HG03439 (cell line): ENCODE measurements around the gene RNASEH1.

ENCODE experiments used
- ATAC-seq: cut with Tn5 transposase; IDR thresholded peaks from one replicate; pipeline ENCODE4 v1.9.1; 2021; ENCODE audit warnings: mild to moderate bottlenecking, moderate library complexity; ENCODE audit not compliant: unreplicated experiment

Gene RNASEH1, protein sequence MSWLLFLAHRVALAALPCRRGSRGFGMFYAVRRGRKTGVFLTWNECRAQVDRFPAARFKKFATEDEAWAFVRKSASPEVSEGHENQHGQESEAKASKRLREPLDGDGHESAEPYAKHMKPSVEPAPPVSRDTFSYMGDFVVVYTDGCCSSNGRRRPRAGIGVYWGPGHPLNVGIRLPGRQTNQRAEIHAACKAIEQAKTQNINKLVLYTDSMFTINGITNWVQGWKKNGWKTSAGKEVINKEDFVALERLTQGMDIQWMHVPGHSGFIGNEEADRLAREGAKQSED

DNA sequence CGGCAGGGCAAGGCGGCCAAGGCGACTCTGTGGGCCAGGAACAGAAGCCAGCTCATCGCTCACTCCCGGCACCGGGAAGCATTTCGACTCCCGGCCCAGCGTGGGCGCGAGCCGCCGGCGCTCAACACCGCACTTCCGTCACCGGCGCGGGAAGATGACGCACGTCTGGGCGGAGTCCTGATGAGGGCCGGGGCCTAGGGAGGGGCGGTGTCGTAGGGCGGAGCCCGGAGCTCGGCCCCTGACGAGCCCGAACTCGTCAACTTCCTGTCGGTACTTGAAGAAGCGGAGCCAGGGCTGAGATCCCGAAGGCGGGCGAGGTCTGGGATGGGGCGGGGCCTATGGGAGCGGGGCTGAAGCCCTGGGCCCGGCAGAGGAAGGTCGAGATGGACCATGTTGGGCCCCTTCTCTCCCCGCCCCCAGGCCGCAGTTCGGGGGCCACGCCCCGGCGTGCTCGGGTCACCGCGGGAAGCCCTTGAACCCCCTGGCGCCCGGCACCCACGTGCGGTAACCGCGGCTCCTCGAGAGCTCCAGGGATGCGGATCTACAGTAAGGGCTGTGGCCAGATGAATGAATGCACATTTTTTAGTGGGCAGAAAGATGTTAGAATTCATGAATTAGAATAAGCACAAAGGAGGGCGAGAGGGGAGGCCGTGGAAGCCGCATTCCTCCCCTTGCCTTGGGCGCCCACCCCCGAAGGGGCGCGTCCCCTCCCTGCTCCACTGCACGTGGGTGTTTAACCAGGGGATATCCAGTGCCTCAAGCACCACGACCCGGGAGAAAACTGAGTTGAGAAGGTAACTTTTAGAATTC is at the start of gene RNASEH1:
TSS of gene RNASEH1 (minus strand) at position 129 of the 810 bp plus-strand sequence. CDS start at position 56, 73 bp downstream.
- peak; percentile 97 for ATAC-seq

DNA sequence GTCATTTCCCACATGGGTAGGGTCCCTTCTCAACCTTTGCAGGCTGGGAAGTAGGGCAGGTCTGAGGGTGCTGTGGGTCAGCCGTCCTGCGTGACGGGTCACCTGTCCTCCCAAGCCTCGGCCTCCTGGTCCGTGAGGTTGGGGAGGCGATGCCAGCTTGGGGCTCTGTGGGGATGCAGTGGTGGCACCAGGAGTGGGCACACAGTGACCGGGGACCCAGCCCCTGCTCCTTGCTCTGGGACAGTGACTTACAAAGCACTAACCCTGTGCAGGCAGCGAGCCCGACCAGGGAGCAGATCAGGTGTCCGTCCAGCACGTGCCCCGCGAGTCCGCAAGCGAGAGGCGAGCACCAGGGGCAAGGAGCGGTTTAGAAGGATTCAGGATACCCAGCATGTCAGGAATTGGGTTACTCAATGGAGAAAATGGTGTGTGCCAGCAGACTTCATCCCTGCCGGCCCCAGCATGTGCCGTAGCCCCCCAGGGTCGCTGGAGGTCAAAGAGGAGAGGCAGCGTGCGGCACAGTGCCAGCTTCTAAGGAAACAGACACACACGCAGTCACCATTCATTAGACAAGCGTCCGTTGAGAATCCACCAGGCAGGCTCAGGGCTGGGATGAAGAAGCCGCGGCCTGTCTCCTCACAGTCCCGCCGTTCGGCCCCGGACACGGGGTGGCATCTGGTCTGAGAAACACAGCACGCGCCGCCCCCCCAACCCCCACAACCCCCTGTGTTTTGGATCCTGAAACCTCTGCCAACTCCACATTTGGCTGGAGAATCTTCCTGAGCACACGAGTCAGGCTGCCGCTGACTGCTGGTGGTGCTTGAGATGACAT is 48.5 kb upstream of the RNASEH1 start:
- ATAC-seq = no peak

DNA sequence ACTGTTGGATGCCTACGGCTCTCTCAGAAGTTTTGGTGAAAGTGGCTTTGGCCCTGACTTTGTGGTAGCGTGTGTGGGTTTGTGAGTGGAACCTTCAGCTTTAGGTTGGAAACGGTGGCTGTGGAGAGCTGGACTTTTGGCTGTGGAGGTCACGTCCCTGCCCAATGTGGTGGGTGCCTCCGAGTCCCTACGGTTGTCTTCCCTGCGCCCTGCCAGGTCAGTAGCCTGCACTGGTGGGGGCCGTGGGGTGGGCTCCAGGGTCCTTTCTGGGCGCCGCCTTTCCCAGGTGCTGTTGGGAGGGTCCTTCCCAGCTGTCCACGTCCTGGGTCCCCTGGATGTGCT is 47.9 kb upstream of the RNASEH1 start:
- ATAC-seq = no peak

DNA sequence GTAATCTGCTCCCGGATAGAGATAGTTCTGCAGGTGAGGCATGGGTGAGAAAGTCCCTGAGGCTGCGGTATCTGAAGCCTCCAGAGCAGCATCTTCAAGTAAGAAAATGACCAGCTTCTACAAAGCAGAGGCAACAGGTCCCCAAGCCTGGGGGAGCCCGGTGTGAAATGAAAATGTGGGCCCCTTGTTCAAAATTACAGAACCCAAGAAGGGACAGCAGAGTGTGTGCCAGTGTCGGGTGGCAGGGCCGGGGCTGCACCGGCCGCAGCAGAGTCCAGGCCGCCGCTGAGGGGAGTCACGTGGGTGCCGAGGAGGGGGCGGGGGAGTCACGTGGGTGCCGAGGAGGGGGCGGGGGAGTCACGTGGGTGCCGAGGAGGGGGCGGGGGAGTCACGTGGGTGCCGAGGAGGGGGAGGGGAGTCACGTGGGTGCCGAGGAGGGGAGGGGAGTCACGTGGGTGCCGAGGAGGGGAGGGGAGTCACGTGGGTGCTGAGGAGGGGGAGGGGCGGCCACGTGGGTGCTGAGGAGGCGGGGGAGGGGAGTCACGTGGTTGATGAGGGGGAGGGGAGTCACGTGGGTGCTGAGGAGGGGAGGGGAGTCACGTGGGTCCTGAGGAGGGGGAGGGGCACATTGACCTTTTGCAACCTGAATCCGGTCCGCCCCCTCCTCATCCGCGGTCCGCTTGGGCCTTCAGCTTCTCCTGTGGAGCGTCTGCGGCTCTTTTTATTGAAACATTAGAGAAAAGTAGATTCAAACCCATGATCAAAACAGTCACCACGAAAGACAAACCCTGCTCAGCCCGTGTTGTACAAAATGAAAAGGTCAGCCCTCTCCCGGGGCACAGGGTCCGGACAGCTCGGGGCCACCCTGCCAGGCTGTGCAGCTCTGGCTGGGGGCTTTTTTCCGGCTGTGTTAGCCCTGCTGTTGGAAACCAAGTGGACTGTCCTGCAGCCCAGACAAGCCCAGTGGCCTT is 47.1 kb upstream of the RNASEH1 start:
- no peak for ATAC-seq

DNA sequence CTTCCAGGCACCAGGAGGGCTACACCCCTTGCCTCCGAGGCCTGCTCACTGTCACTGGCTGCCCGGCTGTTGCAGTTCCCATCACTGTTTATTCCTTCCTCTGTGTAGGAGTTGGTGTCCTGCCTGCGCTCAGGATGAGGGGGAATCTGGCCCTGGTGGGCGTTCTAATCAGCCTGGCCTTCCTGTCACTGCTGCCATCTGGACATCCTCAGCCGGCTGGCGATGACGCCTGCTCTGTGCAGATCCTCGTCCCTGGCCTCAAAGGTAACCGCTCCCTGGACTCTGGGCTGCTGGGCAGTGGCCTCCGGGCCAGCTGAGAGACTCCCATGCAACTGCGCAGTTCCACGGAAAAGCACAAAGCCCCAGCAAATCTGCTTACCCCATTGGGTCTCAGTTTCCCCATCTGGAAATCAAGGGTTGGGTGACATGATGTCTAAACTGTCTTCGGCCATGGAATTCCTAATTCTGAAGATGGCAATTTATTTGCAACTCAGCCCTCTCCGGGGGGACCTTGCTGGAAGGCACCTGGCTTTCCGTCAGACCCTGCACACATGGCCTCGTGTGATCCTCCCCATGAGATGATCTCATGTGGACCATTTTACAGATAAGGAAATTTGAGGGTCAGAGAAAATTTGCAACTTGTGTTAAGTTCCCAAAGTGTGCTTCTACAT is 46.2 kb upstream of the RNASEH1 start:
- ATAC-seq = no peak

DNA sequence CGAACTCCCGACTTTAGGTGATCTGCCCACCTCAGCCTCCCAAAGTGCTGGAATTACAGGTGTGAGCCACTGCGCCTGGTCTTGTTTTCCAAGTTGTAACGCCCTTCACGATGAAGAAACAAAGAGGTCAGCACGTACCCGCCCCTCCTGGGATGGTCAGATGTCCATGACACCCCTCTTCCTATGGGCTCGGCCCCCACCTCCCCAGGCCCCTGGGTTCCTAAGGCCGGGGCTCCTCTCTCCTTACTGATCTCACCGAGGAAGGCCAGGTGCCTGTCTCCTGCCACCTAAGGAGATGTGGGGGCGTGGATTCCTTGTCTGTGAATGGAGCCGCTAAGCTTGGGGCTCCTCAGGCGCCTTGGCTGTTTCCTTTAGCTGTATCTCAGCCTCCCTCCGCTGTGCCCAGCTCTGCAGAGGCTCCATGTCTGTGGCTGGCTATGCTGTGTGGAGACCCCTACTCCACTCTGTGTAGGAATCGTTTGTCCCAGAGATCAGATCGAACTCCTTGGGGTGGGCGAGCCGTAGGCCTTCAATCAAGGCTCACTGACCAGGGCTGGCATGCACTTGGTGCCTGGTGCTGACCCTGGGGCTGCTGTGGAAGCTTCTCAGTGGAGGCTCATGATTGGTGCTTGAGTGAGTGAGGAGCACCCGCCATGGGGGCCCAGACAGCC is 45.5 kb upstream of the RNASEH1 start:
- no peak for ATAC-seq

DNA sequence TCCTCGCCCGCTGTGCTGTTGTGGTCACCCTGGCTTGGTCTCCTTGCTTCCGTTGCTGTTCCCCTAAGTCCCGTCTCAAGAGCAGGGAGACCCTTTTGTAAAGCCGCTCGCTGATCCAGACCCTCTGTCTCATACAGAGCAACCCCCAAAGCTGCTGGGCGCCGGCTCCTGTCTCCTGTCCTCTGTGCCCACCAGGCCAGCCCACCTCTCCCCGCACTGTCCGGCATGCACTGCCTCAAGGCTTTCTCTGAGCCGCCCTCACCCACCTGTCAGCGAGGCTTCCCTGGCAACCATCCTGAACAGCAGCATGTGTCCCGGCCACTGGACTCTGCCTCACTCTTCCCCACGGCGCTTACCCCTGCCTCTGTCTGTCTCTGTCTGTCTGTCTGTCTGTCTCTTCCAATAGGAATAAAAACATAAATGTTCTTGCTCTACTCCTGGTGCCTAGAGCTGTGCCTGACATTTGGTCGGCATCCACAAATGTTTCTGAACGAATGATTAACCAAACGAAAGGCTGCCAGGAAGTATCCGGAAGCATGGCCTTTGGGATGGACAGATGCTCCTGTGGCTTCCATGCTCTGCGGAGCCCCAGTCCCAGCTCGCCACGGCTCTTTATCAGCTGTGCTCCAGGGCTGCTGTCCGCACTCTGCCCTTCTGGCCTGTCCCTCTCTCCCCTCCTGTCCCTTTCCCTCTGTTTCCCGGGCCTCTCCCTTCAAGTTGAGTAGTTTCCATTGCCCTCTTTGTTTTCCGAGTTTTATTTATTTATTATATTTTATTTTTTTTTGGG is 44.6 kb upstream of the RNASEH1 start:
- no peak for ATAC-seq

DNA sequence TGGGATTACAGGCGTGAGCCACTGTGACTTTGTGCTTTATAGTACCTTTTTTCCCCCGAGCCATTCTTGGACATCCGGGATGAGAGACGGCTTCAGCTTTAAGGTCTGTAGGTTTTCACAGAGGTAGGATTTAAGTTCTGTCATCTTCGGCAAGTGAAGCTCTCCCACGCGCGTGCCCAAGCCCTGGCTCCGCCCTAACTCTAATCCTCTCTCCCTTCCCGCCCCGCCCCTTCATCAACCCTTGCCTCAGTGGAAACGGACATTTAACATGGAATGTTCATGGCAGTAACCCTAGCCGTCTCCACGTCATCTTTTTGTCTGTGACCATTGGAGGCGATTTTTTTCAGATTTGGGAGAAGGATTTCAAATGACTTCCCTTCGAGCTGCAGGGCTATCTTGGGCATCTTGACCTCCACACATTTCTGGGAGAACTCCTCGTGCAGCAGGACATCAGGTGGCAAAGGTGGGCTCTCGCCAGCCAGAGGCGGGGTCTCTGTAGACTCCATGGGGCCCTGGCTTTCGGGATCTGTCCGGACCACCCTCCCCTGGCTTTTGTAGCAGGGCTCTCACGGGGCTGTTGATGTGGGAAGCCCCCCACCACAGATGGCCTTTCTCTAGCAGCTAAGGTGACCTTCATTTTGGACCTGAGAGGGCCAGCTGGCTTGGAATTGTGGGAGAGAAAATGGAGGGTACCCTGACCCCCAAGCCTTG is 43.6 kb upstream of the RNASEH1 start:
- ATAC-seq = no peak

DNA sequence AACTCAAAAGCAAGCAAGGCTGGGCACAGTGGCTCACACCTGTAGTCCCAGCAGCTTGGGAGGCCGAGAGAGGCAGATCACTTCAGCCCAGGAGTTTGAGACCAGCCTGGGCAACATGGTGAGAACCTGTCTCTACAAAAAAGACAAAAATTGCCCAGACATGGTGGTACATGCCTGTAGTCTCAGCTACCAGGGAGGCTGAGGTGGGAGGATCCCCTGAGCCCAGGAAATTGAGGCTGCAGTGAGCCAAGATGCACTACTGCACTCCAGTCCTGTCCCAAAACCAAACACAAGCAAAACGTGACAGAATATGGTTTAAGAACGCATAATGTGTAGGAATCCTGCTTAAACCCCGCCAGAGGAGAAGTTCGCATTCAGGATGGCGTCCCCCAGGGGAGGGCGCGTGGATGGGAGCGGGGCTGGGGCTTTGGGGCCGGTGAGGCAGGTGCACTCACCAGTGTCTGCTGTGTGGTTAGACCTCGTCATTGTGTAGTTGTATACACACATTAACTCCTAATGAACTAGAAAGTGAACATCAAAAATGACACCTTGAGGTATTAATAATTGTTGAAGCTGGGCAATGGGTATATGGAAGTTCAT is 42.2 kb upstream of the RNASEH1 start:
- ATAC-seq = no peak

DNA sequence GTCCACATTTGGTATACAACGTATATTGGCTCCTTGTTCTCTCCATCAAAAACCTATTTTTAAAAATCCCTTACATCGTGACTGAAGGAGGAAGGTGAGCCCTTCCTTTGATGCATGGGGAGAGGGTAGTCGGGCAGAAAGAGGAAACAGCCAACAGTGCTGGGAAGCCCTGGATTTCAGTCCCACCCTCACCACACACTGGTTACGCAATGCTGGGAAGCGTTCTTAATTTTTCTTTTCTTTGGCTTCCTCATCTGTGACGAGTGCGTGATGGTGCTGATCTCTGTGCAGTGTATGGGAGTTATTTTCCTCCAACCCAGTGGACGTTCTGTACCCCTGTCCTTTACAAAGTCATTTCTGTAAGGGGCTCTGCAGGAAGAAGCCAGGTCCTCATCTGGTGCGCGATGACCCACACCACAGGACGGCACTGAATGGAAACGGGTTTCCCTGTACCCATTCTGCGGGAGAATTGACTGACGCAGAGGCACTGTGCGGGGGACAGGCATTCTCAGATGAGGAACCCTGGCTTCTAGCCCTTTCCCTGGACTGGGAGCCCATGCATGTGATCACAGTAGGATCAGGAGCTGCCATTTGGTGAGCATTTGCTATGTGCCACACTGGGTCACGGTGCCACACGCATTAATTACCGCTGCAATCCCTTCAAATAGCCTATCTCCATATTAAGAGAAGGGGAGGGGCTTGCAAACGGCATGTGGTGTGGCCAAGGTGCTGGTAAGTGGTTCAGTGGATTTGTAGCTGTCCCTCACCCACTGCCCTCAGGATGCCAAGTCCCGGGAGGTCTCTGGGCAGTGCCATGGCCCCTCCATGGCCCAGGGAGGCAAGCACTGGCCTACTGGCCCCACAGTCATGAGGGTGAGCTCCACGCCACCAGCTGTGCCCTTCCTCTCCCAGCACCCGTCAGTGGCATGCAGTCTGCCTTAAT is 41.0 kb upstream of the RNASEH1 start:
- ATAC-seq = no peak

DNA sequence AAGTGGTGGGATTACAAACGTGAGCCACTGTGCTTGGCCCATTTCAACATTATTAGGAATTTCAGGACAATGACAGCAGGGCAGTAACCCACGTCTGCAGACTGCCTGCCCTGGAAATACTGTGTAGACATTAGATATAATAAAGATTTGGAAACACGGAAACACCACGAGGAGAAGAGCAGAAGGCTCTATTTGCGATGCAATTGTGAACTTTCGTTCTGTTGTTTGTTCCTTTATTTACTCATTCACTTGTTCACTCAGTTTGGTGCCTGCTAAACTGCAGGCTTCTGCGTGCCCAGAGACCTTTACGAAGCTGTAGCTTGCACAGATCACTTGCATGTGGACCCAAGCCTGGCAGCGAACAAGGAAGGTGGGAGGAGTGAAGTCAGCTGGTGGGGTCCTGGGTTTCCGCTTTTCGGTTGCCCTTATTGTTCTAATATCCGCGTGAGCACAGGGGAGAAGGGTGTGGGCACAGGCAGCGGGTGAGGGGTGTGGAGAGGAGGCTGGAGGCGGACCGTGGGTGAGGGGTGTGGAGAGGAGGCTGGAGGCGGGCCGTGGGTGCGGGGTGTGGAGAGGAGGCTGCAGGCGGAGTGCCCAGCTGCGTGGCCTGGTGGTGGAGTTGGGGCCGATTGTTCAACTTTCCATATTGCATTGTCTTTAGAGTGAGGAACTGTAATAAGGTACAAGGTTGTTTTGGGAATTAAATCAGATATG is 40.2 kb upstream of the RNASEH1 start:
- ATAC-seq = no peak

DNA sequence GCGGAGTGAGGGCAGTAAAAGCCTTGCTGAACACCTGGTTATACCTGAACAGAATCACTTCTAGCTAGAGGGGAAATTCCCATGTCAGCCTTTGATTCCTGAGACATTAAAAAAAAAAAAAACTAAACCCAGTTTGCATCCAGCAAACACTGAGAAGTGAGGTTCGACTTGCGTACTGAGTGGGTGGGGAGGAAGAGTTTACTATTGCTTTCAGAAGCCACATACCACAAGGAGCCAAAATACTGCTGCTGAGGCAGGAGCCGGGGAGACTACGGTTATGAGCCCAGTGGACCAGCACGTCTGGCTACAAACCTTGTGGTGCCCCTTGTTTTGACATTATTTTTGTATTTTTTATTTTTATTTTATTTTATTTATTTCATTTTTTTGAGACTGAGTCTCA is 39.4 kb upstream of the RNASEH1 start:
- ATAC-seq = no peak

DNA sequence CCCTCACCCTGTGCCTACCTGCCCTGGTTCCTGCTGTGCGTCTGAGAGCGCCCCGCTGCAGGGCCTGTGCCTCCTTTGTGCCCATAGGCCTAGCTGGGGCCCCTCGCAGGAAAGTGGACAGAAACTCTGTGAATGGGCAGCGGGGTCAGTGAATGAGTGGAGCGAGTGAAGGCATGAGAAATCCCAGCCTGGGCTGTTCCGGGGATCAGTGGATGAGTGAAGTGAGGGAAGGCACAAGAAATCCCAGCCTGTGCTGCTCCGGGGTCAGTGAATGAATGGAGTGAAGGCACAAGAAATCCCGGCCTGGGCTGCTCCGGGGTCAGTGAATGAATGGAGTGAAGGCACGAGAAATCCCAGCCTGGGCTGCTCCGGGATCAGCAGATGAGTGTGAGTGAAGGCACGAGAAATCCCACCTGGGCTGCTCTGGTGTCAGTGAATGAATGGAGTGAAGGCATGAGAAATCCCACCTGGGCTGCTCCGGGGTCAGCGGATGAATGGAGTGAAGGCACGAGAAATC is 38.8 kb upstream of the RNASEH1 start:
- ATAC-seq = no peak

DNA sequence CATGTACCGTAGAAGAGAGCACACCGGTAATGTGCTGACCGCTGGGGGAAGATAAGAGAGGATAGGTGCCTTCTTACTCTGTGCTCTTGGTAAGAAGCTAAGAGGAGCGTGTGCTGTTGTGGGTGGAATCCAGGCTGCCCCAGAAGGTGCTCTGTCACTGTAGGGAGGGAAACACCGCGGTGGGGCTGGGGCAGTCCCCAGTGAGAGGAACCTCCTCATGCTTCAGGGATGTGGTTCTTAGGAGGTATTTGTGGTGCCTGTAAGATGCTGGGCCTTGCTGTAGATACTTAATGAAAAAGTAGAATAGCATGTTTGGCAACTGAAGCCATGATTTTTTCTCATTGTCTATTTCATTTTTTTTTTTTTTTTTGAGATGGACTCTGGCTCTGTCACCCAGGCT is 37.9 kb upstream of the RNASEH1 start:
- peak; percentile 78 for ATAC-seq

DNA sequence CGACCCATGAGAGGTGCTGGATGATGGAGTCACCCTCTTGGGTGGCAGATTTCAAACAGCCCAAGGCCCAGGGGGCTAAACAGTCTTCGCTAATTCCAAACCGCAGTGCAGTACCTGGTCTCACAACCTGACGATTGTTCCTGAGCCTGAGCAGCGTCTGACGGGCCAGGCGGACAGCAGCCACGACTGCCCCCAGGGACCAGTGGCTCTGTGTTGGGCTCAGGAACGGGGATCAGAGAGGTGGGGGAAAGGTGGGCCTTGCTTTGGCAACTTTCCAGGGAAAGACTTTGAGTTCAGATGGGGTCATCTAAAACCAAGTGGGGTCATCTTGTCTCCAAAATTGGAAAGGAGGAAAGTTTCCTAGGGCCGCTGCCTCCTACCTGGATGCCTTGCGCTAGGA is 37.3 kb upstream of the RNASEH1 start:
- ATAC-seq = no peak
